ENCODE measurements around the gene F13B.

DNA sequence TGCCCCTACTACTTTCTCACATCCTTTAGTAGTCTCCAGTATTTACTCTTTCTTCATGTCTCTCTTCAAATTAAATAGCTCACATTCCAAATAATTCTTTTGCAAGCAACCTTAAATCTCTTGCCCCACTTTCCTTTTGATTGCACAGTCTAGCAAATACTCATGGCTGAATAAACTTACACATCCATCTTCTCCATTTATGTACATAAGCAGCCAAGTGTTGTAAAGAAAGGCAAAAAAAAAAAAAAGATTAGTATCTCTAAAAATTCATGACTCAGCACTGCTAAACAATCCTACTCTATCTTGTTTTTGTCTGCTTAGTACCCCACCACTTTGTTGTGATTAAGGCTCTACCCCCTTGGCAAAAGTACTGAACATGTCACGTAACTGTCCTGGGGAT lies 42.6 kb downstream of the F13B start:
- TF ChIP-seq, protein P1, sequence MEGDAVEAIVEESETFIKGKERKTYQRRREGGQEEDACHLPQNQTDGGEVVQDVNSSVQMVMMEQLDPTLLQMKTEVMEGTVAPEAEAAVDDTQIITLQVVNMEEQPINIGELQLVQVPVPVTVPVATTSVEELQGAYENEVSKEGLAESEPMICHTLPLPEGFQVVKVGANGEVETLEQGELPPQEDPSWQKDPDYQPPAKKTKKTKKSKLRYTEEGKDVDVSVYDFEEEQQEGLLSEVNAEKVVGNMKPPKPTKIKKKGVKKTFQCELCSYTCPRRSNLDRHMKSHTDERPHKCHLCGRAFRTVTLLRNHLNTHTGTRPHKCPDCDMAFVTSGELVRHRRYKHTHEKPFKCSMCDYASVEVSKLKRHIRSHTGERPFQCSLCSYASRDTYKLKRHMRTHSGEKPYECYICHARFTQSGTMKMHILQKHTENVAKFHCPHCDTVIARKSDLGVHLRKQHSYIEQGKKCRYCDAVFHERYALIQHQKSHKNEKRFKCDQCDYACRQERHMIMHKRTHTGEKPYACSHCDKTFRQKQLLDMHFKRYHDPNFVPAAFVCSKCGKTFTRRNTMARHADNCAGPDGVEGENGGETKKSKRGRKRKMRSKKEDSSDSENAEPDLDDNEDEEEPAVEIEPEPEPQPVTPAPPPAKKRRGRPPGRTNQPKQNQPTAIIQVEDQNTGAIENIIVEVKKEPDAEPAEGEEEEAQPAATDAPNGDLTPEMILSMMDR (IDR thresholded peaks at IDR 0.05): no peak
- TF ChIP-seq POLR2A (IDR thresholded peaks at IDR 0.05): no peak
